Smooth muscle cell (in vitro differentiated cells): ENCODE measurements around the gene C14orf132. TPM values are rescaled to one million over a fixed set of nuclear protein-coding genes. Genes with fewer than 3 reads are reported as not detected.

Experiments used
- DNase-seq: peaks from one replicate; lab custom pipeline; 2025; ENCODE audit not compliant: unreplicated experiment; lab: John Stamatoyannopoulos, UW
- H2AFZ ChIP-seq: fragments of 200-600 bp; sonication (generic); 2 replicates; pipeline ENCODE4 v1.6.0; 2016; ENCODE audit warnings: antibody characterized with exemption, low read depth, mild to moderate bottlenecking
- H3F3A ChIP-seq: fragments of 200-600 bp; sonication (generic); 2 replicates; pipeline ENCODE4 v1.6.0; 2017; ENCODE audit warnings: antibody characterized with exemption, low read depth
- H3K27ac ChIP-seq: fragments of 200-600 bp; sonication (generic); 2 replicates; pipeline ENCODE4 v1.5.1; 2016; ENCODE audit warnings: low read depth, mild to moderate bottlenecking
- H3K27me3 ChIP-seq: fragments of 200-600 bp; sonication (generic); 2 replicates; pipeline ENCODE4 v1.6.1; 2016; ENCODE audit warnings: low read depth, mild to moderate bottlenecking
- H3K36me3 ChIP-seq: fragments of 200-600 bp; sonication (generic); 2 replicates; pipeline ENCODE4 v1.5.1; 2016; ENCODE audit warnings: low read depth
- H3K4me1 ChIP-seq: fragments of 200-600 bp; sonication (generic); 2 replicates; pipeline ENCODE4 v1.5.1; 2016; ENCODE audit warnings: low read depth
- H3K4me2 ChIP-seq: fragments of 200-600 bp; sonication (generic); 2 replicates; pipeline ENCODE4 v1.6.0; 2016; ENCODE audit warnings: mild to moderate bottlenecking
- H3K4me3 ChIP-seq: fragments of 200-600 bp; sonication (generic); 2 replicates; pipeline ENCODE4 v1.5.1; 2016; ENCODE audit warnings: mild to moderate bottlenecking
- H3K79me2 ChIP-seq: fragments of 200-600 bp; sonication (generic); 2 replicates; pipeline ENCODE4 v1.6.0; 2016; ENCODE audit warnings: low read depth, mild to moderate bottlenecking
- H3K9ac ChIP-seq: fragments of 200-600 bp; sonication (generic); 2 replicates; pipeline ENCODE4 v1.6.0; 2016; ENCODE audit warnings: low read depth
- H3K9me3 ChIP-seq: fragments of 200-600 bp; sonication (generic); replicated peaks from 2 replicates; pipeline ENCODE4 v1.5.1; 2016; ENCODE audit warnings: low read depth
- H4K20me1 ChIP-seq: fragments of 200-600 bp; sonication (generic); 2 replicates; pipeline ENCODE4 v1.6.0; 2016; ENCODE audit warnings: low read depth
- WGBS: methylation state at CpG from one replicate; pipeline ENCODE4 v1.1.7; 2016; ENCODE audit warnings: low lambda C conversion rate; 5-methylcytosine and 5-hydroxymethylcytosine counted together
- polyA plus RNA-seq: library from polyadenylated mRNA; unstranded; fragments of >200 nt; fragmentation: Nextera tagmentation; extraction: Ambion mirVana; gene quantifications from 2 replicates; pipeline ENCODE4 v1.2.1, GENCODE V29; 2016
- total RNA-seq: library from RNA; depleted of rRNA; stranded (reverse); fragments of >200 nt; gene quantifications from 2 replicates; pipeline ENCODE4 v1.2.3, GENCODE V29; 2014
- TF ChIP-seq, protein P1 (sequence below): fragments of 200-600 bp; sonication (generic); IDR thresholded peaks from 2 replicates; pipeline ENCODE4 v1.5.1; 2017; ENCODE audit warnings: borderline replicate concordance, mild to moderate bottlenecking, antibody characterized with exemption; ENCODE audit not compliant: insufficient read depth, poor library complexity, severe bottlenecking

C14orf132 gene
- total and polyA plus RNA-seq, 2 experiments from 2014 or later, result 35.5 to 38.0 TPM

- Histone ChIP-seq H3K9ac (no peak overlapping the region), H3K9me3 (no peaks in the 10 kb centered on the region), H3K4me3 (no peak overlapping the region), H3F3A (no peaks in the 10 kb centered on the region), H3K36me3 (no peaks in the 10 kb centered on the region), H4K20me1 (no peaks in the 10 kb centered on the region), H3K4me2 (no peak overlapping the region), H3K4me1 (peaks cover 5% of the 10 kb centered on the region), H2AFZ (no peak overlapping the region), H3K27me3 (no peaks in the 10 kb centered on the region), H3K79me2 (no peaks in the 10 kb centered on the region), H3K27ac (no peak overlapping the region)
- TF ChIP-seq, protein P1, sequence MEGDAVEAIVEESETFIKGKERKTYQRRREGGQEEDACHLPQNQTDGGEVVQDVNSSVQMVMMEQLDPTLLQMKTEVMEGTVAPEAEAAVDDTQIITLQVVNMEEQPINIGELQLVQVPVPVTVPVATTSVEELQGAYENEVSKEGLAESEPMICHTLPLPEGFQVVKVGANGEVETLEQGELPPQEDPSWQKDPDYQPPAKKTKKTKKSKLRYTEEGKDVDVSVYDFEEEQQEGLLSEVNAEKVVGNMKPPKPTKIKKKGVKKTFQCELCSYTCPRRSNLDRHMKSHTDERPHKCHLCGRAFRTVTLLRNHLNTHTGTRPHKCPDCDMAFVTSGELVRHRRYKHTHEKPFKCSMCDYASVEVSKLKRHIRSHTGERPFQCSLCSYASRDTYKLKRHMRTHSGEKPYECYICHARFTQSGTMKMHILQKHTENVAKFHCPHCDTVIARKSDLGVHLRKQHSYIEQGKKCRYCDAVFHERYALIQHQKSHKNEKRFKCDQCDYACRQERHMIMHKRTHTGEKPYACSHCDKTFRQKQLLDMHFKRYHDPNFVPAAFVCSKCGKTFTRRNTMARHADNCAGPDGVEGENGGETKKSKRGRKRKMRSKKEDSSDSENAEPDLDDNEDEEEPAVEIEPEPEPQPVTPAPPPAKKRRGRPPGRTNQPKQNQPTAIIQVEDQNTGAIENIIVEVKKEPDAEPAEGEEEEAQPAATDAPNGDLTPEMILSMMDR, result no peak
- DNase-seq, result no peak
- WGBS, result 92% methylated on average over 6 of the region's 6 CpGs
Observed at GRCh38 chr14:96106891-96107290, 67.7 kb downstream of the C14orf132 start.

GRCh38 chr14:96108061-96108795 is 69.1 kb downstream of the C14orf132 start:
- H3K79me2 ChIP-seq, result no peaks in the 10 kb centered on the region
- H3K4me1 ChIP-seq, result no peaks in the 10 kb centered on the region
- H3F3A ChIP-seq, result no peaks in the 10 kb centered on the region
- H2AFZ ChIP-seq, result no peak overlapping the region
- no peak overlapping the region for H3K9ac ChIP-seq
- TF ChIP-seq, protein P1, result no peak
- no peak overlapping the region for H3K27ac ChIP-seq
- no peaks in the 10 kb centered on the region for H3K27me3 ChIP-seq
- no peaks in the 10 kb centered on the region for H3K9me3 ChIP-seq
- no peak for DNase-seq
- H4K20me1 ChIP-seq, result no peaks in the 10 kb centered on the region
- no peaks in the 10 kb centered on the region for H3K36me3 ChIP-seq
- 87% methylated on average over 5 of the region's 5 CpGs for WGBS
- no peak overlapping the region for H3K4me2 ChIP-seq
- H3K4me3 ChIP-seq, result no peak overlapping the region

DNA sequence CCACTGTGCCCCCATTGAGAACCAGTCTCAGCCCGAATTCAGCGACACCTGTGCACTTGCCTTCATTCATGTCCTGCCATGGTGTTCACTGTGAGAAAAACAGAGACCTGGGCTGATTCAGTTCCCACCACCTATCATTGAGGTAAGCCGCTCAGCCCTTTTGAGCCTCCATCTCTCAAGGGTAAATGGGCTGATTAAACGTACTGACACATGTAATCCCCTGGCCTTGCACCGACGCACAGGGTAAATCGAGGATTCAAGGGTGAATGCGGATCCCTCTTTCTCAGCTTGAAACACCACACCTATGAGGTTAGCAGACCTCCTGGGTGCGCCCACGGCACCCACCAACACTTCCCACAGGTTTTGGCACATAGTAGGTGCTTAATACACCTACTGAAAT is 69.7 kb downstream of the C14orf132 start:
- no peaks in the 10 kb centered on the region for H3K27me3 ChIP-seq
- no peaks in the 10 kb centered on the region for H3K4me1 ChIP-seq
- DNase-seq, result no peak
- no peak overlapping the region for H3K4me2 ChIP-seq
- H3K27ac ChIP-seq, result no peak overlapping the region
- no peak overlapping the region for H2AFZ ChIP-seq
- no peaks in the 10 kb centered on the region for H3K36me3 ChIP-seq
- H4K20me1 ChIP-seq, result no peaks in the 10 kb centered on the region
- TF ChIP-seq, protein P1, result no peak
- no peaks in the 10 kb centered on the region for H3K9me3 ChIP-seq
- WGBS, result 91% methylated on average over 10 of the region's 10 CpGs
- no peak overlapping the region for H3K4me3 ChIP-seq
- H3K79me2 ChIP-seq, result no peaks in the 10 kb centered on the region
- H3F3A ChIP-seq, result no peaks in the 10 kb centered on the region
- H3K9ac ChIP-seq, result no peak overlapping the region
